PFSK-1 (cell line): ENCODE results near the gene STEAP2.

Experiments
- FOXP2 ChIP-seq: optimal IDR thresholded peaks from 2 replicates; pipeline ENCODE3; 2011; ENCODE audit warnings: borderline replicate concordance, control low read depth, inconsistent platforms; ENCODE audit not compliant: insufficient read depth; ENCODE audit errors: extremely low read length, extremely low read depth
- POLR2AphosphoS5 ChIP-seq: IDR thresholded peaks from 2 replicates; pipeline ENCODE4 v1.6.1; 2012; ENCODE audit warnings: low read depth, mild to moderate bottlenecking, control low read depth, low read length, moderate library complexity
- SIN3A ChIP-seq: IDR thresholded peaks from 2 replicates; pipeline ENCODE4 v1.6.1; 2012; ENCODE audit warnings: mild to moderate bottlenecking, low read length, moderate library complexity, borderline replicate concordance; ENCODE audit not compliant: insufficient read depth
- TAF1 ChIP-seq: IDR thresholded peaks from 2 replicates; pipeline ENCODE4 v1.6.1; 2012; ENCODE audit warnings: low read length, control low read depth, borderline replicate concordance; ENCODE audit not compliant: insufficient read depth
- TF ChIP-seq, protein P1 (sequence below), 2 experiments: IDR thresholded peaks; 2 replicates each; pipeline versions ENCODE4 v1.6.1 to v1.8.0; 2011 to 2012; ENCODE audit warnings: low read depth in 2 of 2, low read length in 2 of 2, control low read depth in 1 of 2, inconsistent platforms in 1 of 2, mild to moderate bottlenecking in 1 of 2, moderate library complexity in 1 of 2; ENCODE audit not compliant: insufficient read depth in 1 of 2

The STEAP2 gene

DNA sequence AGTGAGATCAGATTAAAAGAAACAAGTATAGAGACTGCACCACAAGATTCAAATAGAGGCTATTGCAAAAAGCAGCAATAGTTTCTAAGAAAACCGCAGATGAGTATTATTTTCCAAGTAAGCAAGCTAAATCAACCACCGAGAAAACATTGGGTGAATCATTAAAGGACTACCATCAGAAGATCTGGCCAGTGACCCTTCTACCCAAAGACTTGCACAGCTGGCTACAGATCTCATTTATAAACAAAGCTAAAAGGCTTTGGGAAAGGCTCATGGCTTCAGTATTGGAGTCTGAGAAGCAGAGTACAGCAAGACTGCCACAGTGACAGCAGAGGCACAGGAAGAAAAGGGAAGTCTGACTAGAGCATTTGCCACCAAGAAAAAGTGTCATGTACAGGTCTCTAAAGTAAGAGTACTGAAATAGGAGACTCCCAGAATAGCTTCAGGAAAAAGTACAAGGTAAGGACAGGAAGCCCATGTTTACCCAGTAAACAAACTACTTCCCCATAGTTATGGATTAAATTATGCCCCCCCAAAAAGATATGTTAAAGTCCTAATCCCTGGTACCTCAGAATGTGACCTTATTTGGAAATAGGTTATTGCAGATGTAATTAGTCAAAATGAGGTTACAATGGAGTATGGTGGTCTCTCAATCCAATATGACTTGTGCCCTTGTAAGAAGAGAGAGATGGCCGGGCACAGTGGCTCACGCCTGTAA, 38.3 kb upstream of the STEAP2 start:
- TF ChIP-seq SIN3A: no peak

DNA sequence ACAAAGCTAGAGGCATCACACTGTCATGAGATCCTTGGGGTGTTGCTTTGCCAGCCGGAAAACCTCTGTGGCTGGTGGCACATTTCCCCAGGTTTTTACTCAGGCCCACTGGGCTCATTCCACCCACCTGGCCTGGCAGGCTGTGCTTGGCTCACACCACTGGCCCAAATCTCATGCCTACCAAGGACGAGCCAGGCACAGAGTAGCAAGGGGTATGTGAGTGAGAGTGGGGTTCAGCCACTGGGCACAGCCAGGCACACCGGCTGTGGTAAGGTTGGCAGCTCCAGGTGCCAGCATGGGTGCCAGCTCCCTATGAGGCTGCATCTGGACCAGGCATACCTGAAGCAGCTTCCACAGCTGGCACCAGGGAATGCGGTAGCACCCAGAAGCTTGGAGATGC, 35.9 kb upstream of the STEAP2 start:
- TF ChIP-seq, protein P1, sequence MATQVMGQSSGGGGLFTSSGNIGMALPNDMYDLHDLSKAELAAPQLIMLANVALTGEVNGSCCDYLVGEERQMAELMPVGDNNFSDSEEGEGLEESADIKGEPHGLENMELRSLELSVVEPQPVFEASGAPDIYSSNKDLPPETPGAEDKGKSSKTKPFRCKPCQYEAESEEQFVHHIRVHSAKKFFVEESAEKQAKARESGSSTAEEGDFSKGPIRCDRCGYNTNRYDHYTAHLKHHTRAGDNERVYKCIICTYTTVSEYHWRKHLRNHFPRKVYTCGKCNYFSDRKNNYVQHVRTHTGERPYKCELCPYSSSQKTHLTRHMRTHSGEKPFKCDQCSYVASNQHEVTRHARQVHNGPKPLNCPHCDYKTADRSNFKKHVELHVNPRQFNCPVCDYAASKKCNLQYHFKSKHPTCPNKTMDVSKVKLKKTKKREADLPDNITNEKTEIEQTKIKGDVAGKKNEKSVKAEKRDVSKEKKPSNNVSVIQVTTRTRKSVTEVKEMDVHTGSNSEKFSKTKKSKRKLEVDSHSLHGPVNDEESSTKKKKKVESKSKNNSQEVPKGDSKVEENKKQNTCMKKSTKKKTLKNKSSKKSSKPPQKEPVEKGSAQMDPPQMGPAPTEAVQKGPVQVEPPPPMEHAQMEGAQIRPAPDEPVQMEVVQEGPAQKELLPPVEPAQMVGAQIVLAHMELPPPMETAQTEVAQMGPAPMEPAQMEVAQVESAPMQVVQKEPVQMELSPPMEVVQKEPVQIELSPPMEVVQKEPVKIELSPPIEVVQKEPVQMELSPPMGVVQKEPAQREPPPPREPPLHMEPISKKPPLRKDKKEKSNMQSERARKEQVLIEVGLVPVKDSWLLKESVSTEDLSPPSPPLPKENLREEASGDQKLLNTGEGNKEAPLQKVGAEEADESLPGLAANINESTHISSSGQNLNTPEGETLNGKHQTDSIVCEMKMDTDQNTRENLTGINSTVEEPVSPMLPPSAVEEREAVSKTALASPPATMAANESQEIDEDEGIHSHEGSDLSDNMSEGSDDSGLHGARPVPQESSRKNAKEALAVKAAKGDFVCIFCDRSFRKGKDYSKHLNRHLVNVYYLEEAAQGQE (IDR thresholded peaks at IDR 0.05; ENCODE audit: insufficient read depth in 1 of 2, low read depth in 2 of 2, low read length in 2 of 2): no peak
- no peak for TF ChIP-seq POLR2AphosphoS5
- TF ChIP-seq FOXP2: no peak
- no peak for TF ChIP-seq SIN3A
- TF ChIP-seq TAF1: no peak

DNA sequence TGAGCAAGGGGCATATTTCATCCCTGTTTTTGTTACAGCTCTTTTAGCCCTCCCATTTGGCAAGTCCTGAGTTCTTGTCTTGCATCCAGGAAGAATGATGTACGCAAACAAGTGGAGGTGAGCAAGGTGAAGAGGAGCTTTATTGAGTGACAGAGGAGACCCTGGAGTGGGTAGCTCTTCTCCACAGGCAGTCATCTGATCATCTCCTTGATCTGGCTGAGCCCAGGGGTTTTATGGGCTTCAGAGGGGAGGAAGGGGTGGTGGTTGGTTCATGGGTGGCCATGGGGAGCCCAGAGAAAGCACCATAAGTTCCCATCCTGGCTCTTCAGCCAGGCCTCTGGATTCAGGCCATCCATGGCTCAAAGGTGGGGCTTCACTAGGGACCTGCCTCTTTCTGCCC, 35.3 kb upstream of the STEAP2 start:
- no peak for TF ChIP-seq TAF1
- TF ChIP-seq, protein P1 (IDR thresholded peaks at IDR 0.05; ENCODE audit: insufficient read depth in 1 of 2, low read depth in 2 of 2, low read length in 2 of 2): no peak
- no peak for TF ChIP-seq FOXP2
- no peak for TF ChIP-seq SIN3A
- no peak for TF ChIP-seq POLR2AphosphoS5

DNA sequence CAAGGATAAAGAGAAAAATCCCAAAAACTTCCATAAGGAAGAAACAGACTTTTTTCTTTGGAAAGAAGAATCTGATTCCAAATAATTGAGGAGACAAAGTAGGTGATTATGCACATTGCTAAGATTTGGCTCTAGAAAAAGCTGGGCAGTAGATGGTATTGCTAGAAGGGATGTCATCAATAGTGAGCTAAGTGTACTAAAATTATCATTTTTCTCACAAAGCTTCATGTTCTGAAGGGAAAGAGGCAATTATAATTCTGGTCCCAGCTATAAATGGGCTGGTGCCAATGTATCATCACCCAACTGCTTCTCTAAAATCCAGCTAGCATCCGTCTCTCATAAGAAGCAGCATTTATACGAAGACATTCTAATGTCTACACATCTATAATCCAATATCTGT, 33.4 kb upstream of the STEAP2 start:
- TF ChIP-seq FOXP2: no peak
- no peak for TF ChIP-seq TAF1
- TF ChIP-seq, protein P1 (IDR thresholded peaks at IDR 0.05; ENCODE audit: insufficient read depth in 1 of 2, low read depth in 2 of 2, low read length in 2 of 2): no peak
- TF ChIP-seq POLR2AphosphoS5: no peak
- no peak for TF ChIP-seq SIN3A

DNA sequence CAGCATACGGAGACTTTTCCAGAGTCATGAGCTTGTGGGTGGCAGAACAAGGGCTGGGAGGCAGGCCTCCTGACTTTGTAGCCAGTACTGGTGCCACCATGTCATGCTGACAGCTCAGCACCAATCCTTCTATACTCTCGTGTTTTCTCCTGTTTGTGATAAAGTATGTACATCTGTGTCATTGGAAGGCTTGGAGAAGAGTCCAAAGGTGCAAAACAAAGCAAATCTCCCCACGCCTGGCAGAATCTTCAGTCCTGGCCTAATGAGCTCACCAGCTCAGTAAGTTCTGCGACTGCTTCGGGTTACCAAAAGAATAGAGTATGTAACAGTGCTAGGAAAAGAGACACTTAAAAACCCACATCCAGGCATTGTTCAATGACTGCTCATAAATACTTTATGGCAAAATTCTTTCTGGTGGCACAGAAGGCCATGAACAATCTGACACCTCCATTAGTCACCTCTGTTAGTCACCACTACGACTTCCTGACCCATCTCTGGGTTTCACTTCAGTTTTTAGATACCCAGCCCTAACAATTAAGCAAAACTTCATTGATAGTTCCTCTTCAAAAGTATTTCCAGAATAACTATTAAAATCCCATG, 32.8 kb upstream of the STEAP2 start:
- no peak for TF ChIP-seq TAF1
- no peak for TF ChIP-seq POLR2AphosphoS5
- TF ChIP-seq SIN3A: no peak
- TF ChIP-seq, protein P1 (IDR thresholded peaks at IDR 0.05; ENCODE audit: insufficient read depth in 1 of 2, low read depth in 2 of 2, low read length in 2 of 2): no peak
- TF ChIP-seq FOXP2: no peak
